HG03521 (cell line): ENCODE results near the gene BANF2.
"Not testable (repeated sequence)": the region's sequence is repeated elsewhere in the genome, so short reads cannot be mapped to it uniquely, and the experiment has no call there.

Source experiments
- ATAC-seq: cut with Tn5 transposase; IDR thresholded peaks from one replicate; pipeline ENCODE4 v1.9.1; 2021; ENCODE audit warnings: mild to moderate bottlenecking, moderate library complexity; ENCODE audit not compliant: unreplicated experiment

Gene BANF2

DNA sequence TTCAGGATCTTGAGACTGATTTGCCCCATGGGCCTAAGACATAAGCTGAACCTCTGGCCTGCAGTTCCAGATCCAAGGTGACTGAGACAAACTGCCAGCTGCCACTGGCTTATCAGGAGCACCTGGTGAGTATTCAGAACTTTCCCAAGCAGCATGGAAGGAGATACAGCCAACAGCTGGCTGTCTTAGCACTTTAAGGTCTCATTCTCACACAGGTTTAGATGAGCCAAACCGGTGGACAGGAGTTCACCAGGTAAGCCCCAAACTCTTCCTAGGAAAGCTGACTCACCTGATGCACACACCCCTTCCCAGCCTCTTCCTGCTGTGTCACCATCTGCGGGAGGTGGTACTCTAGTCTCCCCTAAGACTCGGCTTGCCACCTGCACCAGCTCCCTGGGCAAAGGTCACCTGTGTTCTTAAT lies at the start of gene BANF2:
Gene BANF2, plus strand, starts transcription at position 36 of the 421 bp plus-strand sequence. CDS start 25,060 bp downstream, outside the sequence.
- ATAC-seq = no peak

DNA sequence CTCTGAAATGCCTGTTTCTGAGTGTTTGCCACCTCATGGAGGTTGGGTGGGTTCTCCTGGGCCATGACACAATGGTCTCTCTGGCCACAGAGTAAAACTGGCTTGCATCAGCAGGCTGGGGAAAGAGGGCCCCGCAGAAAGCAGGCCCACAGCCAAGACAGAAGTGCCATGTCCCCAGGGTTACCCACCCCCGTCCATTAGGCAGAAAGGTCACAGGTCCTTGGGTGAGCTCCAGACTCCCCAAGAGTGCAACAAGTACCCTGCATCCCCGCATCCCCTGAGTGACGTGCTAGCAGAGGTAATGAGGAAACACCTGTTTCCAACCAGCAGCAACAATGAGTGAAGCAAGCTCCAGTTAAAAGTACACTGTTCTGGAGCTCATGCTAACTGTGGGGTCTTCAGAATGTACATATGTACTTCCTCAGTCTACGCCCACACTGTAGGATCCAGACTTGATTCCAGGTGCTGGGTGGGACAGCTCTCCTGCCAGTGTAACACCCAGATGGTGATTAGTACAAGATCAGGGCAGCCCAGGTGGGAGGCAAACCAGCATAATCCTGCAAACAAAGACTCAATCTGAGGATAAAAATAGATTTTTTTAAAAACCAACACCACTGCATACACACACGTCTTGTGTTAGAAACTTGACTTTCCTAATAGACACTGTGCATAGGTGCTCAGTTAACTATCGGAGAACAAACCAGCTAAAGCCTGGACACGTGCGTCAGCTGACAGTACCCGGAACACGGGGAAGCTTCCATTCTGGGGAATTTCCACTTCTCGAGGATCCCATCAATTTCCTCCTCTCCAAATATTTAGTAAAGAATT lies 49.3 kb upstream of the BANF2 start:
- ATAC-seq = no peak

DNA sequence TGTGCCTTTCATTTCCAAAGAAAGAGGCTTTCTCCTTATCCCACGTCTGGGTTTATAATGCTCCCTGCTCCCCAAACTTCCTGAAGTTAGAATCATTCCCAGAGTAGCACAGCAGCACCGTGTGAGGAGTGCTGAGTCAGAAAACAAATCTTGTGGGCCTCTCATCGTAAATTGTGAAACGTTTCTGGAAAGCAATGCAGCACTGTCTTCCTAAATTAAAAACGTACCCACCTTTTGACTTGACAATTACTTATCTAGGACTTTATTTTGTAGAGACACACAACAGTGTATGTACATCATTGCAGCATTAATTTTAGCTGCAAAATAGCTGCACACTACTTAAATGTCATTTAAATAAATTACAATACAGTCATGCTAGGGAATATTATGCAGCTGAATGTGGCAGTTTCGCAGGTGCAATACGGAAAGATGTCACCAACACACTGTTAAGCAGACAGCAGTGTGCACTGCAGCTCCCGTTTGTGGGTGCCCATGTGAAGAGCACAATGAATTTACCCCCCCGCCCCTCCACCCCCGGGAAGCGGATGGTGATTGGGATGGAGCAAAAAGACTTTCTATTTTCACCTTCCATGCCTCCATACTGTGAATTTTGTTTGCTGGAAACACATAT lies 48.5 kb upstream of the BANF2 start:
- no peak for ATAC-seq

DNA sequence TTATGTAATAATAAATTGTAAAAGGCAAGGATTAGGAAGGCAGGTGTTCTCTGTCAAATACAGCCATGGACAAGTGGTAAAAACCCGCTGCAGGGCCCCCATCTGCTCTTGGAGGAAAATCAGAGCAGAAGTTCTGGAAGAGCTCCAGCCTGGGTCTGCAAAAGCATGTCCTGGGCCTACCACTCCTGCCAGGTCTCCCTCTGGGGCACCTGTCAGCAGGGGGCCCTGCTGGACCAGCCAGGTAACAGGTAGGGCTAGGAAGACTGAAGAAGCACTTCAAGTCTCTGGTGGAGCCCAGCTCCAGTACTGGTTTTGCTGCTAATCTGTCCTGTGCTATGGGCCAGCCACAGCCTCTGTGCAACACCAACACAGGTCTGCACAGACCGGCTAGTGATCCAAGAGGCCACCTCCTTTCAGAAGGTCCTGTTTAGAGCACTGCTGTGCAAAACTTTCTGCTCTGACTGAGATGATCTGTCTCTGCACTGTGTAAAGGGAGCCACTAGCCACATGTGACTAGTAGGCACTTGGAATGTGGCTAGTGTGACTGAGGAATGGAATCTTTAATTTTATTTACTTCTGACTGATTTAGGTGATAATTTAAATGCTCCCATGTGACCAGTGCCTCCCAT lies 47.9 kb upstream of the BANF2 start:
- no peak for ATAC-seq

DNA sequence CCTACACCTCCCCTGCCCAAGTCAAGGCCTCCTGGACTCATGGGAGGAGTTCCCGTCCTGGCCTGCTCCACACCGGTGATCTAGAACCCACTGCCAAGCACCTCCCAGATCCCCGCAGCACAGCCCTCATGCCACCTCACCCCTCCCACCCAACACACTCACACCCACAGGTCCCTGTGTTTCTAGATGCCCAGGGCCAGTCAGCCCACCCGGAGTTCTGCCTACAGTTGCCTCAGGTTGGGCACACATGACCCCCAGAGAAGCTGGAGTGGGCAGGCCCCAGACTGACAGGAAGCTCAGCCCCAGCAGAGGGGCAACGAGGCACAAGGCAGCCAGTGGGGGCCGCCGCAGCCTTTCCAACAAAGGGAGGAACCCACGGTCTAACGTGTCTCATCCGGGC lies 47.4 kb upstream of the BANF2 start:
- no peak for ATAC-seq

DNA sequence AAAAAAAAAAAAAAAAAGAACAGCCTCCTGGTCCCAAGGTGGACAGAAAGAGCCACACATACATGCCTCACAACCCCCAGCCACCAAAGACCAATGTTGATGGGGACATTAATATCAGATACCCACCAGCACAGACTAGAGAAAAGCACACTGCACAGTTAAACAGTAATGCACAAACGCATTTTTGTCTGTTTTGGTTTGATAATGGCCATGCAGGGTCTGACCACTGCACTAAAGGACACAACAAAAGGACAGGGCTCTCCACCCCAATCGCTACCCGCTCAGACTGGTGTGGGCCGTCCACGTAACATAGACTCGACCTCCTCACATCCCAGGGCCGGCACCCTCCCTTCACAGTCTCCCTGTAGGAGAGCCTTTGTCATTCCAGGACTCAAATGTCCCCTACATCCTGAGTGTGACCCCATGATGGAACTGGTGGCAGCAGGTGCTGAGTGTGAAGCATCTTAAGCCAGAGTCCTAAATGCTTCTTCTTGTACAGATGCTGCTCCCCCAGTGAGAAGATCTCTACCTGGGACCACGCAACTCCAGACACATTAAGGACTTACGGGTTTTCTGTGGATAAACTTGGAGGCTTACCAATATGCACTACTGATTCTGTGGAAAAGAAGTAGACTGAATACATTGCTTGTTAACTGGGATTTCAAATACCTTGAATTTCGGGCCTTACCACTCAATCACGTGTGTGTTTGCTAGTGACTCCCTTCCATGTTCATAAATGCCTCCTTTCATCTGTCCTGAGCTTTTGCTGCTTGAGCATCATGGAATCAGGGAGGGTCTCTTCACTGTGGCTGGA lies 45.7 kb upstream of the BANF2 start:
- no peak for ATAC-seq

DNA sequence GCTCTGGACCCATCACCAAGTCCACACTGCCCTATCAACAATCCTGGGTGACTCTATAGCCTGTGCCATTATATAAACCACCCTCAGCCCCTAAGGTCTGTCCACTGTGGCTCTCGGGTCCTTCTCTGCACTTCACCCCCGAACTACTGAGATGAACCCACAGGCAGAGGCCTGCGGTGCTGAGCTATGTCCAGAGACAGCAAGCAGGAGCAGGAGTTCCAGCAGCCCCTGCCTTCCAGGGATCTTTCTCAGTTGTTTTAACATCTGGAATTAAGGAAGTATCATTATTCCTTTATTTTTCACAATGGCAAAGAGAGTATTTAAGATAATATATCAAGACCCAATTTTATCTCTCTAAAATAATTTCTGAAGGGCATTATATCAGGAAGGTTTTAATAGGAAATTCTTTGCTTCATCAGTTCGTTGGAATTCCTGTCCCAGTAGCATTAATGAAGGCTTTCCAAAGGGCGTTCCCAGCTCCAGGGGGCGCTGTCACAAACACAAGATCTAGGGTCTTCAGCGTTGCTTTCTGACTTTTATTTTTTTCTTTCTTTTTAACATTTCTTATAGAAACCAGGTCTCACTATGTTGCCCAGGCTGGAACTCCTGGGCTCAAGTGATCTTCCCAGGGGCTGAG lies 45.0 kb upstream of the BANF2 start:
- ATAC-seq = no peak

DNA sequence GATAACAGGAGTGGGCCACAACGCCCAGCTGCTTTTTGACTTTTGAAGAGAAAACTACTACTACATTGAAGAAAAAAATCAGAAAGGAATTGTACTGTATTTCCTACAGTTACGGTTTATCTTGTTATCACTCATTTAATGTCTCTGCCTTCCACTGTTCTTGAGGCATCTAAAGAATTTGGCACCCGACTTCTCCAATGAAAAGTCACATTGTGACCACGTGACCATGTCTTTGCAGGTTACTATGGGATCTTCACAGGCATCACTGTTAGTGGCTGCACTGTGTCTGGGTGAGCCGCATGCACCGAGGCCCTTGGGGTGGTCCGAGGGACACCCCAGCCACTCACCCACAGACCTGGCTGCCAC lies 44.5 kb upstream of the BANF2 start:
- ATAC-seq = no peak

DNA sequence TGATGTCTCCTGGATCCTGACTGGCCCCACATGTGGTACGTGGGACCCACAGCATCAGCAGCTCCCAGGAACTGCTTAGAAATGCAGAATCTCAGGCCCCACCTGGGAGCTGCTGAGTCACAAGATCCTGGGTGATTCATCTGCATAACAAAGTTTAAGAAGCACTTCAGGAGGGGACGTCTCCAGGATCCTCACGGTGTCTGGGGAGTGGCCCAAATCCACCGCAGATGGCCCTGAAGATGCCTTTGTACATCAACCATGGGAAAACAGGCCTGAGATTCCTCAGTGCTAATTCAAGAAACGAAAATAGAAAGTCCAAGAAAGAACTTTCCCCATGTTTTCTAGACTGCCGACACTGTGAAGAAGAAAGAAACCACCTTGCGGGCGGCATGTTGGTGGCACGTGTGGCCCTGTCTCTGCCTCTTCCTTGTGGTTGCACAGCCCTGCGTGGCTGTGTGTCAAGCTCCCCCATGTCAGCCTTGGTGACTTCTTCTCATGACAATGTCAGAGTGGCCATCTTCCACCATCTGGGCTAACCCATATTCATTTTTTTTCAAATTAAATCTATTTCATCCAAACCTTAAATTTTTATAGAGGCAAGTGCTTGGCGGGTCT lies 43.8 kb upstream of the BANF2 start:
- no peak for ATAC-seq

DNA sequence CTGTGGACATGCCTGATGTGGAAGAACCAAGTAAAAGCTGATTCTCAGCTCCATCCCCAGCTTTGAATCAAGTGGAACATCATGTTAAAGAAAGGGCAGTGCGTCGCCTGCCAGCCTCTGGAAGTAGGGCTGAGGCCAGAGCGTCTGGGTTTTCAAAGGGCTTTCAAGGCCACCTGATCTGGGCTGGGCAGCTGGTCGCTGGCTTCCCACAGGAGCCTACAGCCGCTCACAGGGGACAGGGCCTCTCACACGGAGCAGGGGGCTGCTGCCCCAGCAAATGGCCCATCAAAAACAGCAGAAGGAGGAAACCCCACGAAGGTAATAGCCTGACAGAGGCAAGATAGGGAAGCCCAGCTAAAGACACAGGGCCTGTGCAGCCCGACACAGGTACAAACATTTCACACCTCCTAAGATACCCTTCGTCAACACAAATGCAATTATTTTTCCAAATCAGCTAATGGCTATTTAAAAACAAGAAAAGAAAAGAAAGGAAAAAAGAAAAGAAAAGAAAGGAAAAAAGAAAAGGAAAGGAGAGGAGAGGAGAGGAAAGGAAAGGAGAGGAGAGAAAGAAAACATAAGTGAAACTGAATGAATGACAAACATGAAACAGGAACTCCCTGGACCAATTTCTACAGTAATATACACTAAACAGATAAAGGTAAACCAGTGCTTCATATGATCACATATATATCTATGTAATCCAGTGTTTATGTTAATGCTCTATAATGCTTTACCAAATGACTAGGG lies 42.5 kb upstream of the BANF2 start:
- no peak for ATAC-seq

DNA sequence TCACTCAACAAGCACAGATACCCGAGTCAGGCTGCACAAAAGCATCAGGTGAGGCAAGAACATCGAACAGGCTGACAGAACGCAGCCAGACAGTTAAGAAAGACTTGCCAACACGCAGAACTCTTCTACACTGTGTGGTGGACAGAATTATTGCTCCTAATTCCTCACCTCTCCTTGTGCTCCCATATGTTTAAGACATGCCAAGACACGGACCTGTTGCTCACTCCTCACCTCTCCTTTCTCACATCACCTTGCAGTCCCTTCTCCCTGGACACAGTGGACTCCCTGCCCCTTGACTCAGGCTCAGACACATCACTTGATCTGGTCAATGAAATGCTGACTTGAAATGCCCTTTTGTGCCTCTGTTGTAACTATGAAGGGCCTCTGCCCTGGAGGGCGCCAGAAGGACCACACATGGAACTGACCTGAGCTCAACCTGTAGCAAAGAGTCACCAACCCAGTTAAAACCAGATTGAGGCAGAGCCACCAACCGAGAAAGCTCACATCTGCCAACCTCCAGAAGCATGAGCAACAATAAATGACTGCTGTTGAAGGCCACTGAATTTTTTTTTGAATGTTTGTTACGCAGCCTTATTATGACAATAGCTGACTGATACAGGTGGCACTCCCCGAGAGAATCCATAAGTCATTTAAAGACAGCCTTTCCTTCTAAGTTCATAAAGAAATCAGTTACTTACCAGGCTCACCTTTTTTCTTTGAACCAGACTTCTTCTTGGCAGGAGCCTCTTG lies 41.7 kb upstream of the BANF2 start:
- no peak for ATAC-seq

DNA sequence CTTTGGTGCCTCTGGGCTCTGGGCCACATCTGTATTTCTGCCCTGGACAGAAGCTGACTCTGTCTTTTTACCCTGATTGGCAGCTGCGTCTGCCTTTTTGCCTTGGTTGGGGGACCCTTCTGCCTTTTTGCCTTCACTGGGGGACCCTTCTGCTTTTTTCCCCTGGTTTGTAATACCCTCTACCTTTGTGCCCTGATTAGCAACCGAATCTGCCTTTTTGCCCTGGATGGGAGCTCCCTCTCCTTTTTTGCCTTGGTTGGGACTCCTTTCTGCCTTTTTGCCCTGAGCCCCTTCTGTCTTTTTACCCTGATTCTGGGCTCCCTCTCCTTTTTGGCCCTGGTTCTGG lies 41.1 kb upstream of the BANF2 start:
- no peak for ATAC-seq

DNA sequence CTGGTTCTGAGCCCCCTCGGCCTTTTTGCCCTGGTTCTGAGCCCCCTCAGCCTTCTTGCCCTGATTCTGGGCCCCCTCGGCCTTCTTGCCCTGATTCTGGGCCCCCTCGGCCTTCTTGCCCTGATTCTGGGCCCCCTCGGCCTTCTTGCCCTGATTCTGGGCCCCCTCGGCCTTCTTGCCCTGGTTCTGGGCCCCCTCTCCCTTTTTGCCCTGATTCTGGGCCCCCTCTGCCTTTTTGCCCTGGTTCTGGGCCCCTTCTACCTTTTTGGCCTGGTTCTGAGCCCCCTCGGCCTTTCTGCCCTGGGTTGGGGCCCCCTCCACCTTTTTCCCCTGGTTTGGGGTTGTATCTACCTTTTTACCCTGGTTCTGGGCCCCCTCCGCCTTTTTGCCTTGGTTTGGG lies 40.4 kb upstream of the BANF2 start:
- not testable (repeated sequence) for ATAC-seq

DNA sequence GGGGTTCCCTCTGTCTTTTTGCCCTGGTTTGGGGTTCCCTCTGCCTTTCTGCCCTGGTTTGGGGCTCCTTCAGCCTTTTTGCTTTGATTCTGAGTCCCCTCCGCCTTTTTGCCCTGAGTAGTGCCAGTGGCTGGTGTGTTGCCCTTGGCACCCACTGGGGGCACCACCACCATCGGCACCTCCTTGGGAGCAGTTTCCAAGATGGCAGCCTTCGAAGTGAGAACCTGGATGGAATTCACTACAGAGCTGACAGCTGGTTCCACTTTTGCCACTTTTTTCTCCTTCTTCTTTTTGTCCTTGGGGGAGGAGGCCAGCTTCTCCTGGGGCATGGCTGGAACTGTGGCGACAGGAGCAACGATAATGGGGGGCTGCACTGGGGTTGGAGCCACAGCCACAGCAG lies 40.0 kb upstream of the BANF2 start:
- no peak for ATAC-seq

DNA sequence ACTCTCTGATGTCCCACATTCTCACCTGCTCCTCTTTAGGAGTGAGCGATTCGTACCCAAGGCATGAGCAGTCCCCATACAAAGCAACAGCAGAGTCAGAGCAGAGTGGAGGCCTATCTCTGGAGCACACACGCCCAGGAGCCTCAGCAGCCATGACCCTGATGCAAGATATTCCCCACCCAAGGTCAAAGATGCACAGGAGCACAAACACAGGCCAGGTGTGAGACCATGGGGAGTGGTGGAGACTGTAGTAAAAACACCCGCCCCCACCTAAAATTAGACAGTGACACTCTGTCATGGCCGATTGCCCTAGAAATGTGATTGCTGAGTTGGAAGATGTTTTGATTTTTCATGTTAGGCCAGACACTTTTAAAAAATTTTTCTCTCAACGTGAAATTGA lies 39.1 kb upstream of the BANF2 start:
- ATAC-seq = no peak

DNA sequence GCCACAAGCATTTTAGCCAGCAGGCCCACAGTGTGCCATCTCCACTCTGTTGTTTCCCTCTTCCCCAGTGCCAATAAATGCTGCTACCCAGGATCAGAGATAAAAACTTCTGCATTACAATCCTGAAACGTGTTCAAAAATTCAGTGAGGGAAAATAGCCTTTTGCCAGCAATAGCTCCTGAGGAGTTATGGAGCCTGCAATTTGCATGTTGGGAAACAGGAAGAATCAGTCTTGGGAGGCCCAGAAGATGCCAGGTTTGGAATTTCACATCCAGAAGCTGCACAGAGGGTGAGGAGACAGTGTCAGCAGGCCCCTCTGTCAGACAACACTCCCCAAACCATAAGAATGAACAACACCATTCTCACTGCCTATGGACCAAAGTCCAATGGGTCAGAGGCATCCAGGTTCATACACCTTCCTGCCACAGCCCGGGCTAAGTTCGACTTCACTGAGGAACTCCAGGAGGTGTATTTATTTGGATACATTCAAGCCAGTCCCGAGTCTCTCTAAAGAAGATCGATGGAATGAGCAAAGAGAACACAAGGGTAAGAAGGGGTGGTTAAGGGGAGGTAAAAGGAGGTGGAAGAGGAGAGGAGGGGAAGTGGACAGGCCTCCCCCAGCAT lies 38.5 kb upstream of the BANF2 start:
- no peak for ATAC-seq

DNA sequence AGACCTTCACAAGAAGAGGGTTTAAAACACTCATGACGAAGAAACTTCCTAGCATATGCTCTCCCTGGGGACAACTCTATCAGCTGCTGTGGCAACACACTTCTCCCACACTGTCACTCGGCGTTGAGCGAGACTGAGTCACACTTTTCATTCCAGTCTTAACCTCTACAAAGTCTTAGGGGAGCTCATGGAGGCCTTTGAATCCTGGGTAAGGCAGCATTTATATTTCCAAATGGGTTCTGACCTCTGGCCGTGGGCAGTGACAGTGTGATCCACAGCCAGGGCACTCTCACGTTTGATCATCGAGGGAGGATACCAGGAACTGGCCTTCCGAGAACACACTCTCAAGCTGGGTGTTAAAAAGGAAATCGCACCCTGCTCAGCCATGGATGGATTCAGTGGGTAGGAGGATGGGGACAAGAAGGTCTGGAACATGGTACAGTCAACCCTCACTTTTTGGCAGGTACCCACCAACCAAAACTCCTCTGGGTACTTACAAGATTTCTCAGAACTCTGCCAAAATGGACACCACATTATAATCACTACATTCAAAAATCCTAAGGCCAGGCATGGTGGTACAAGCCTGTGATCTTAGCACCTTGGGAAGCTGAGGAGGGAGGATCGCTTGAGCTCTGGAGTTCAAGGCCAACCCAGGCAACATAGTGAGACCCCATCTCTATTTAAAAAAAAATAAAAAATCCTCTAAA lies 37.3 kb upstream of the BANF2 start:
- ATAC-seq = no peak

DNA sequence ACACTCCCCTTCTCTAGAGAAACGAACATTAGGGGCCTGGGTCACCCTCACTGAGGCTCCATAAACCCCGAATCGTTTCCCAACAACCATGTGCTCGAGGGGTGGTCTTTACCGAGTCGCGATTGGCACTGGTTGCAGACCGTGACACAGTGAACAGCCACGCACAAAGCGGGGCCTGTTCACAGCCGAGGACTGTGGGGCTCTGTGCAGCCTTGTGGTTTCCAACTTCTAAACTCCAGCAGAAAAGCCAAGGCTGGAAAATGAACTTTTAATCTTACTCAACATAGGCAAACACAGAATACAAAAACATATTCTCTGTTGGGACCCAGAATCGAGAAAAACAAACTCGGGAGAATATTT lies 36.7 kb upstream of the BANF2 start:
- no peak for ATAC-seq
